Fibroblast of mammary gland (primary cell): Measurements from ENCODE around the gene GAMT.

Experiments used
- DNase-seq: peaks from one replicate; pipeline ENCODE4 v3.0.0-alpha.2; 2010; ENCODE audit warnings: low read depth
- H3K4me3 ChIP-seq: 2 replicates; pipeline ENCODE4 v1.5.1; 2011; ENCODE audit warnings: low read depth, mild to moderate bottlenecking, low read length, moderate library complexity; ENCODE audit not compliant: control insufficient read depth
- CTCF ChIP-seq: conservative IDR thresholded peaks from 2 replicates; pipeline ENCODE4 v1.5.1; 2011; ENCODE audit warnings: low read depth, low read length, inconsistent platforms; ENCODE audit not compliant: control insufficient read depth, insufficient read depth

The GAMT gene

GRCh38 chr19:1388637-1389026 is 12.7 kb downstream of the GAMT start:
- no peak overlapping the region for H3K4me3 ChIP-seq
- no peak for DNase-seq
- TF ChIP-seq CTCF: no peak

GRCh38 chr19:1387684-1388636 is 13.4 kb downstream of the GAMT start:
- TF ChIP-seq CTCF: no peak
- DNase-seq: no peak
- no peak overlapping the region for H3K4me3 ChIP-seq

- DNase-seq: no peak
Observed at GRCh38 chr19:1386945-1387683, 14.2 kb downstream of the GAMT start.

GRCh38 chr19:1385816-1386215 is 15.5 kb downstream of the GAMT start:
- H3K4me3 ChIP-seq: no peak overlapping the region
- no peak for TF ChIP-seq CTCF
- DNase-seq: no peak

More at GRCh38 chr19:1386945-1387683, 14.2 kb downstream of the GAMT start:
- no peak overlapping the region for H3K4me3 ChIP-seq
- no peak for TF ChIP-seq CTCF

- no peak for DNase-seq
- no peak for TF ChIP-seq CTCF
- H3K4me3 ChIP-seq: peak overlapping the region; percentile 90
Observed at GRCh38 chr19:1384478-1385110, 16.7 kb downstream of the GAMT start.

GRCh38 chr19:1384085-1384462 is 17.3 kb downstream of the GAMT start:
- H3K4me3 ChIP-seq: peak overlapping the region; percentile 90
- DNase-seq: no peak
- TF ChIP-seq CTCF: no peak
